MM.1S (cell line): ENCODE data around the gene HELZ.

ENCODE experiments used
- DNase-seq: peaks from one replicate; pipeline ENCODE4 v3.0.0-alpha.2; 2015
- H2AFZ ChIP-seq: fragments of 300-600 bp; sonication (generic); 2 replicates; pipeline ENCODE4 v1.6.0; 2016; ENCODE audit warnings: antibody characterized with exemption, low read length
- H3F3A ChIP-seq: fragments of 300-600 bp; sonication (generic); 2 replicates; pipeline ENCODE4 v1.6.1; 2016; ENCODE audit warnings: mild to moderate bottlenecking, antibody characterized with exemption, low read length, moderate library complexity, mixed read lengths; ENCODE audit not compliant: insufficient read depth
- H3K27ac ChIP-seq: fragments of 300-600 bp; sonication (generic); 2 replicates; pipeline ENCODE4 v1.5.1; 2016; ENCODE audit warnings: mild to moderate bottlenecking, low read length
- H3K27me3 ChIP-seq: fragments of 300-600 bp; sonication (generic); replicated peaks from 2 replicates; pipeline ENCODE4 v1.6.0; 2016; ENCODE audit warnings: low read length; ENCODE audit not compliant: insufficient read depth
- H3K36me3 ChIP-seq: fragments of 300-600 bp; sonication (generic); replicated peaks from 2 replicates; pipeline ENCODE4 v1.6.1; 2016; ENCODE audit warnings: mild to moderate bottlenecking, low read length, mixed read lengths; ENCODE audit not compliant: insufficient read depth
- H3K4me1 ChIP-seq: fragments of 300-600 bp; sonication (generic); 2 replicates; pipeline ENCODE4 v1.6.1; 2016; ENCODE audit warnings: low read length, mixed read lengths
- H3K4me2 ChIP-seq: fragments of 300-600 bp; sonication (generic); 2 replicates; pipeline ENCODE4 v1.6.0; 2016; ENCODE audit warnings: low read depth, low read length
- H3K4me3 ChIP-seq: fragments of 300-600 bp; sonication (generic); 2 replicates; pipeline ENCODE4 v1.5.1; 2016; ENCODE audit warnings: low read length, mixed read lengths
- H3K79me2 ChIP-seq: fragments of 300-600 bp; sonication (generic); 2 replicates; pipeline ENCODE4 v1.6.1; 2016; ENCODE audit warnings: mixed run types, low read length, mixed read lengths
- H3K9ac ChIP-seq: fragments of 300-600 bp; sonication (generic); 2 replicates; pipeline ENCODE4 v1.6.1; 2016; ENCODE audit warnings: low read length, mixed read lengths
- H3K9me2 ChIP-seq: fragments of 300-600 bp; sonication (generic); replicated peaks from 2 replicates; pipeline ENCODE4 v1.6.1; 2016; ENCODE audit warnings: mild to moderate bottlenecking, low read length, mixed read lengths; ENCODE audit not compliant: insufficient read depth
- H3K9me3 ChIP-seq: fragments of 300-600 bp; sonication (generic); replicated peaks from 2 replicates; pipeline ENCODE4 v1.6.1; 2016; ENCODE audit warnings: mild to moderate bottlenecking, low read length, mixed read lengths; ENCODE audit not compliant: insufficient read depth
- H4K20me1 ChIP-seq: fragments of 300-600 bp; sonication (generic); 2 replicates; pipeline ENCODE4 v1.6.1; 2016; ENCODE audit warnings: mild to moderate bottlenecking, low read length, moderate library complexity, mixed read lengths; ENCODE audit not compliant: insufficient read depth
- CTCF ChIP-seq: fragments of 300-600 bp; sonication (generic); IDR thresholded peaks from 2 replicates; pipeline ENCODE4 v1.5.1; 2016; ENCODE audit warnings: antibody characterized with exemption, low read length, mixed read lengths
- EZH2 ChIP-seq: fragments of 300-600 bp; sonication (generic); optimal IDR thresholded peaks from 2 replicates; pipeline ENCODE3; 2017; ENCODE audit warnings: low read depth, mild to moderate bottlenecking, antibody characterized with exemption, low read length, mixed read lengths
- EZH2phosphoT487 ChIP-seq: fragments of 300-600 bp; sonication (generic); IDR thresholded peaks from 2 replicates; pipeline ENCODE4 v1.6.1; 2018; ENCODE audit warnings: antibody characterized with exemption, low read length

The HELZ gene

GRCh38 chr17:67165201-67165600 is 79.8 kb downstream of the HELZ start:
- H3F3A ChIP-seq = no peaks in the 10 kb centered on the region
- no peaks in the 10 kb centered on the region for H4K20me1 ChIP-seq
- H3K9ac ChIP-seq = no peak overlapping the region
- H3K4me1 ChIP-seq = no peaks in the 10 kb centered on the region
- H2AFZ ChIP-seq = no peak overlapping the region
- no peak overlapping the region for H3K4me3 ChIP-seq
- no peak overlapping the region for H3K27ac ChIP-seq
- no peaks in the 10 kb centered on the region for H3K9me2 ChIP-seq
- DNase-seq = no peak
- 0 out of 2 replicates have a peak, but pooled peaks cover 9% of the 10 kb centered on the region for H3K36me3 ChIP-seq
- TF ChIP-seq EZH2phosphoT487 = no peak
- TF ChIP-seq EZH2 = no peak
- no peak for TF ChIP-seq CTCF
- H3K79me2 ChIP-seq = peaks cover 3% of the 10 kb centered on the region; the same call in 1 of the 2 replicates
- no peak overlapping the region for H3K4me2 ChIP-seq
- H3K27me3 ChIP-seq = no peaks in the 10 kb centered on the region
- no peaks in the 10 kb centered on the region for H3K9me3 ChIP-seq

- no peaks in the 10 kb centered on the region for H3F3A ChIP-seq
- no peaks in the 10 kb centered on the region for H3K4me1 ChIP-seq
- no peak for DNase-seq
- TF ChIP-seq CTCF (no peak), EZH2phosphoT487 (no peak), EZH2 (no peak)
- H3K9me3 ChIP-seq = no peaks in the 10 kb centered on the region
- H3K4me3 ChIP-seq = no peak overlapping the region
- no peaks in the 10 kb centered on the region for H3K79me2 ChIP-seq
- no peak overlapping the region for H3K9ac ChIP-seq
- 0 out of 2 replicates have a peak, but pooled peaks cover 9% of the 10 kb centered on the region for H3K36me3 ChIP-seq
- no peaks in the 10 kb centered on the region for H4K20me1 ChIP-seq
- no peak overlapping the region for H3K4me2 ChIP-seq
- H3K27me3 ChIP-seq = no peaks in the 10 kb centered on the region
- no peak overlapping the region for H2AFZ ChIP-seq
- no peaks in the 10 kb centered on the region for H3K9me2 ChIP-seq
- no peak overlapping the region for H3K27ac ChIP-seq
These were observed 80.7 kb downstream of the HELZ start for GRCh38 chr17:67164302-67164701.

GRCh38 chr17:67162771-67163170 is 82.2 kb downstream of the HELZ start:
- no peak overlapping the region for H3K9ac ChIP-seq
- no peak overlapping the region for H2AFZ ChIP-seq
- no peaks in the 10 kb centered on the region for H3K79me2 ChIP-seq
- no peak for DNase-seq
- no peak overlapping the region for H3K4me2 ChIP-seq
- H3K9me3 ChIP-seq = no peaks in the 10 kb centered on the region
- no peak overlapping the region for H3K27ac ChIP-seq
- H3K9me2 ChIP-seq = no peaks in the 10 kb centered on the region
- no peaks in the 10 kb centered on the region for H3K27me3 ChIP-seq
- H3F3A ChIP-seq = no peaks in the 10 kb centered on the region
- H3K36me3 ChIP-seq = 0 out of 2 replicates have a peak, but pooled peaks cover 9% of the 10 kb centered on the region
- no peak for TF ChIP-seq EZH2
- no peak for TF ChIP-seq CTCF
- TF ChIP-seq EZH2phosphoT487 = no peak
- H3K4me1 ChIP-seq = no peaks in the 10 kb centered on the region
- H3K4me3 ChIP-seq = no peak overlapping the region
- H4K20me1 ChIP-seq = no peaks in the 10 kb centered on the region
